Trophoblast cell (in vitro differentiated cells and primary cell): ENCODE results near the gene IWS1.

Experiments used
- DNase-seq, 2 donors: peaks; one replicate each; pipeline ENCODE4 v3.0.0-alpha.2; 2016
- H2AFZ ChIP-seq: 2 replicates; pipeline ENCODE4 v1.6.1; 2013; ENCODE audit warnings: low read length, moderate library complexity, mild to moderate bottlenecking; ENCODE audit not compliant: insufficient read depth, poor library complexity
- H2AK5ac ChIP-seq: 2 replicates; pipeline ENCODE4 v1.6.1; 2013; ENCODE audit warnings: mild to moderate bottlenecking, low read length
- H2BK120ac ChIP-seq: 2 replicates; pipeline ENCODE4 v1.6.1; 2013; ENCODE audit warnings: low read length, mild to moderate bottlenecking, moderate library complexity; ENCODE audit not compliant: insufficient read depth, poor library complexity
- H2BK12ac ChIP-seq: 2 replicates; pipeline ENCODE4 v1.6.1; 2013; ENCODE audit warnings: mild to moderate bottlenecking, low read length, moderate library complexity
- H2BK5ac ChIP-seq: 2 replicates; pipeline ENCODE4 v1.6.1; 2013; ENCODE audit warnings: low read length, low read depth, moderate library complexity, mild to moderate bottlenecking; ENCODE audit not compliant: poor library complexity
- H3K14ac ChIP-seq: 2 replicates; pipeline ENCODE4 v1.6.1; 2013; ENCODE audit warnings: mild to moderate bottlenecking, low read length
- H3K18ac ChIP-seq: 2 replicates; pipeline ENCODE4 v1.6.1; 2013; ENCODE audit warnings: mild to moderate bottlenecking, low read length
- H3K23ac ChIP-seq: 2 replicates; pipeline ENCODE4 v1.6.1; 2013; ENCODE audit warnings: low read length
- H3K27ac ChIP-seq: 2 replicates; pipeline ENCODE4 v1.5.1; 2013; ENCODE audit warnings: low read depth, mild to moderate bottlenecking, inconsistent platforms, low read length, moderate library complexity
- H3K27me3 ChIP-seq: 2 replicates; pipeline ENCODE4 v1.6.1; 2013; ENCODE audit warnings: inconsistent platforms, mild to moderate bottlenecking, low read length, moderate library complexity; ENCODE audit not compliant: insufficient read depth
- H3K36me3 ChIP-seq, 2 experiments: 1 replicate in 1 of 2; 2 replicates in 1 of 2; pipeline ENCODE4 v1.6.1; 2013; ENCODE audit warnings: low read length in 2 of 2, mild to moderate bottlenecking in 2 of 2, moderate library complexity in 1 of 2; ENCODE audit not compliant: insufficient read depth in 2 of 2, control insufficient read depth in 1 of 2
- H3K4ac ChIP-seq: 2 replicates; pipeline ENCODE4 v1.6.1; 2013; ENCODE audit warnings: low read depth, mild to moderate bottlenecking, low read length, moderate library complexity
- H3K4me1 ChIP-seq, 2 experiments: 1 replicate in 1 of 2; 2 replicates in 1 of 2; pipeline ENCODE4 v1.6.1; 2013; ENCODE audit warnings: low read length in 2 of 2, mild to moderate bottlenecking in 2 of 2, moderate library complexity in 1 of 2; ENCODE audit not compliant: insufficient read depth in 2 of 2, control insufficient read depth in 1 of 2
- H3K4me2 ChIP-seq: 2 replicates; pipeline ENCODE4 v1.6.1; 2013; ENCODE audit warnings: inconsistent platforms, mild to moderate bottlenecking, low read length, moderate library complexity
- H3K4me3 ChIP-seq: 2 replicates; pipeline ENCODE4 v1.5.1; 2013; ENCODE audit warnings: mild to moderate bottlenecking, low read depth, low read length, inconsistent platforms
- H3K79me1 ChIP-seq: one replicate; pipeline ENCODE4 v1.6.1; 2013; ENCODE audit warnings: low read length
- H3K79me2 ChIP-seq: 2 replicates; pipeline ENCODE4 v1.6.1; 2013; ENCODE audit warnings: low read length, mild to moderate bottlenecking; ENCODE audit not compliant: control insufficient read depth, insufficient read depth, poor library complexity
- H3K9ac ChIP-seq: 2 replicates; pipeline ENCODE4 v1.6.1; 2013; ENCODE audit warnings: mild to moderate bottlenecking, low read length
- H3K9me3 ChIP-seq: 2 replicates; pipeline ENCODE4 v1.6.1; 2013; ENCODE audit warnings: low read depth, mild to moderate bottlenecking, control low read depth, inconsistent platforms, low read length; ENCODE audit not compliant: insufficient read depth
- H4K12ac ChIP-seq: 2 replicates; pipeline ENCODE4 v1.6.1; 2013; ENCODE audit warnings: low read depth, mild to moderate bottlenecking, low read length, moderate library complexity
- H4K8ac ChIP-seq: 2 replicates; pipeline ENCODE4 v1.6.1; 2013; ENCODE audit warnings: low read depth, mild to moderate bottlenecking, low read length, moderate library complexity
- H4K91ac ChIP-seq: one replicate; pipeline ENCODE4 v1.6.1; 2013; ENCODE audit warnings: low read depth, mild to moderate bottlenecking, low read length, moderate library complexity
- WGBS: extraction: QIAGEN DNeasy Blood & Tissue Kit; methylation state at CpG from one replicate; pipeline ENCODE4 v1.1.7; 2013; ENCODE audit warnings: missing lambda C conversion rate; ENCODE audit not compliant: insufficient read length, insufficient coverage; ENCODE audit errors: extremely low coverage; 5-methylcytosine and 5-hydroxymethylcytosine counted together

IWS1 gene

GRCh38 chr2:127552336-127552735 lies 26.0 kb upstream of the IWS1 start:
- Histone ChIP-seq H3K4ac (no peak overlapping the region), H3K18ac (no peak overlapping the region), H4K8ac (no peak overlapping the region), H3K79me1 (no peaks in the 10 kb centered on the region), H3K79me2 (no peaks in the 10 kb centered on the region), H3K9me3 (no peaks in the 10 kb centered on the region), H3K4me2 (no peak overlapping the region), H4K91ac (no peak overlapping the region), H2AFZ (no peak overlapping the region), H2BK12ac (no peak overlapping the region), H3K4me3 (no peak overlapping the region), H3K27ac (no peak overlapping the region), H4K12ac (no peak overlapping the region), H3K23ac (no peak overlapping the region), H3K36me3 (no peaks in the 10 kb centered on the region), H2BK5ac (no peak overlapping the region), H3K4me1 (no peaks in the 10 kb centered on the region), H2BK120ac (no peak overlapping the region), H3K14ac (no peak overlapping the region), H2AK5ac (no peak overlapping the region), H3K27me3 (no peaks in the 10 kb centered on the region), H3K9ac (no peak overlapping the region)
- WGBS = no CpG with 5 or more reads among the region's 6 CpGs
- DNase-seq = no peak

DNA sequence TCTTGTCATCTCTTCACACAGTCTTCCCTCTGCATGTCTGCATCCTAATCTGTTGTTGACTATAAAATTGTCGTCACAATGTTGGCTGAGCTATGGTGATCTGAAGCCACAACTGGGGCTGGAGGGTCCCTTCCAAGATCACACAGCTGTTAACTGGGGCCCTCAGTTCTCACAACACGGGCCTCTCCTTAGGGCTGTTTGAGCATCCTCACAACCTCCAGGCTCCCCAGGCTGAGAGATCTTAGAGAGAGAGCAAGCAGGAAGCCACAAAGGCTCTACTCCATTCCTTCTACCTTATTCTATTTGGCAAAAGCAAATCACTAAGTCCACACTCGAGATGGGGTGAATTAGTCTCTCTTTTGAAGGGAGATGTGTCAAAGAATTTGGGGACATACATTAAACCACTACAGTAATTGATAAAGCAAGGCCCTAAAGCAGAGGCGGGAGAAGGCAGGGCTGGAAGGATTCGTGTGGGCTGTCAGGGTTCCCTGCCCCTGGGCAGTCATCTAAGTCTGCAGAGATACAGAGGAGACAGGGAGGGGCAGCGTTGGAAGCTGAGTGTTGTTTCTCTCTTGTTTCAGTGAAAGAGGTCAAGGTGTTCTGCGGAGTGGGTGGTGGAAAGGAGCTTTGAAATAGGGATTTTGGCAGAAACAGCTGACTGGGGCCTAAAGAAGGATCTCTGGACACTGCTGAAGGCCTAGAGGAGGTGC lies 25.1 kb upstream of the IWS1 start:
- H4K8ac ChIP-seq = no peak overlapping the region
- WGBS = no CpG with 5 or more reads among the region's 7 CpGs
- no peak overlapping the region for H4K12ac ChIP-seq
- no peak overlapping the region for H3K9ac ChIP-seq
- no peak overlapping the region for H3K4ac ChIP-seq
- no peak overlapping the region for H4K91ac ChIP-seq
- no peak overlapping the region for H3K27ac ChIP-seq
- no peaks in the 10 kb centered on the region for H3K79me1 ChIP-seq
- H2AK5ac ChIP-seq = no peak overlapping the region
- H3K36me3 ChIP-seq = no peaks in the 10 kb centered on the region
- no peaks in the 10 kb centered on the region for H3K79me2 ChIP-seq
- no peak overlapping the region for H2BK5ac ChIP-seq
- H3K18ac ChIP-seq = no peak overlapping the region
- H3K4me1 ChIP-seq = no peaks in the 10 kb centered on the region
- no peak overlapping the region for H3K4me2 ChIP-seq
- no peak overlapping the region for H2AFZ ChIP-seq
- no peak overlapping the region for H2BK120ac ChIP-seq
- H3K14ac ChIP-seq = no peak overlapping the region
- H3K4me3 ChIP-seq = no peak overlapping the region
- no peak overlapping the region for H3K23ac ChIP-seq
- H3K27me3 ChIP-seq = no peaks in the 10 kb centered on the region
- no peak for DNase-seq
- no peaks in the 10 kb centered on the region for H3K9me3 ChIP-seq
- no peak overlapping the region for H2BK12ac ChIP-seq

- H2AK5ac ChIP-seq = no peak overlapping the region
- H3K27ac ChIP-seq = no peak overlapping the region
- H3K4me1 ChIP-seq = no peaks in the 10 kb centered on the region
- no peaks in the 10 kb centered on the region for H3K36me3 ChIP-seq
- H3K4me2 ChIP-seq = no peak overlapping the region
- no peak overlapping the region for H3K14ac ChIP-seq
- no peak overlapping the region for H3K4ac ChIP-seq
- 100% methylated on average over 2 of the region's 3 CpGs for WGBS
- no peak overlapping the region for H2BK120ac ChIP-seq
- no peak overlapping the region for H4K8ac ChIP-seq
- H3K27me3 ChIP-seq = no peaks in the 10 kb centered on the region
- no peak overlapping the region for H2BK5ac ChIP-seq
- no peaks in the 10 kb centered on the region for H3K79me1 ChIP-seq
- no peak overlapping the region for H3K9ac ChIP-seq
- no peak overlapping the region for H4K91ac ChIP-seq
- no peak overlapping the region for H3K23ac ChIP-seq
- no peak for DNase-seq
- no peaks in the 10 kb centered on the region for H3K79me2 ChIP-seq
- no peak overlapping the region for H3K18ac ChIP-seq
- no peak overlapping the region for H2BK12ac ChIP-seq
- H3K9me3 ChIP-seq = no peaks in the 10 kb centered on the region
- H4K12ac ChIP-seq = no peak overlapping the region
- no peak overlapping the region for H2AFZ ChIP-seq
- no peak overlapping the region for H3K4me3 ChIP-seq
These were observed 20.5 kb upstream of the IWS1 start for GRCh38 chr2:127546797-127547196.

DNA sequence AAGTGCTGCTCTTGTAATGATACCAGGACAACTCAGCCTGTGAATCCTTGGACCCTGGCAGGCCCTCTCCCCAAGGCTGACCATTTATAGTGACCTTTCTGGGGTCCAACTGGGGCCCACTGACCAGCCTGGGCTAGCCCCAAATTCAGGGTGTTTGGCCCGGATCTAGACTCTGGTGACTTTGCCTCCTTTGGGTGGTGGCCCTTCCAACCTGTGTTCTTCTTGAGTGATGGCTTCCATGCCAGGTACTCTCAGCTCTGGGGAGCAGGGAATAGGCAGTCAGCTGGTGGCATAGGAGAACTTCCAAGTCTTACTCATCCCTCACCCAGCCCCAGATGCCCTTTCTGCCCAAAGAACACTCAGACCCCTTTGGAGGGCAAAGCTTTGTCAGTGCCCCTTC lies 19.5 kb upstream of the IWS1 start:
- H3K4me2 ChIP-seq = no peak overlapping the region
- no peak overlapping the region for H2BK5ac ChIP-seq
- H3K18ac ChIP-seq = no peak overlapping the region
- no peak for DNase-seq
- H3K23ac ChIP-seq = no peak overlapping the region
- H3K27me3 ChIP-seq = no peaks in the 10 kb centered on the region
- no peak overlapping the region for H2BK120ac ChIP-seq
- H3K4ac ChIP-seq = no peak overlapping the region
- H3K14ac ChIP-seq = no peak overlapping the region
- no peak overlapping the region for H4K8ac ChIP-seq
- WGBS = no CpG with 5 or more reads among the region's 1 CpG
- no peak overlapping the region for H3K4me3 ChIP-seq
- no peak overlapping the region for H2BK12ac ChIP-seq
- no peaks in the 10 kb centered on the region for H3K79me2 ChIP-seq
- no peaks in the 10 kb centered on the region for H3K79me1 ChIP-seq
- no peak overlapping the region for H4K91ac ChIP-seq
- no peak overlapping the region for H4K12ac ChIP-seq
- H3K9me3 ChIP-seq = peaks cover 1% of the 10 kb centered on the region
- H3K4me1 ChIP-seq = no peaks in the 10 kb centered on the region
- no peak overlapping the region for H2AFZ ChIP-seq
- no peak overlapping the region for H2AK5ac ChIP-seq
- H3K27ac ChIP-seq = no peak overlapping the region
- H3K9ac ChIP-seq = no peak overlapping the region
- no peaks in the 10 kb centered on the region for H3K36me3 ChIP-seq
